SK-N-SH (cell line): ENCODE results near the gene MAP2K2.

Experiments used
- CTCF ChIP-seq: fragments of 200-600 bp; sonication (generic); IDR thresholded peaks from 2 replicates; pipeline ENCODE4 v1.6.1; 2017; ENCODE audit warnings: antibody characterized with exemption, mild to moderate bottlenecking, moderate library complexity
- MXI1 ChIP-seq: IDR thresholded peaks from 2 replicates; pipeline ENCODE4 v1.6.1; 2012; ENCODE audit warnings: mild to moderate bottlenecking, low read depth, low read length, improper control_type of control experiment
- RAD21 ChIP-seq: IDR thresholded peaks from 2 replicates; pipeline ENCODE4 v1.6.1; 2012; ENCODE audit warnings: mild to moderate bottlenecking, low read length
- TEAD4 ChIP-seq: IDR thresholded peaks from 2 replicates; pipeline ENCODE4 v1.4.0; 2012; ENCODE audit warnings: mild to moderate bottlenecking, borderline replicate concordance; ENCODE audit not compliant: insufficient read depth
- USF2 ChIP-seq: fragments of 150-350 bp; IDR thresholded peaks from 2 replicates; pipeline ENCODE4 v1.6.1; 2017; ENCODE audit warnings: antibody characterized with exemption, low read length, low read depth, borderline replicate concordance

GRCh38 chr19:4114181-4114580 is 9.7 kb downstream of the MAP2K2 start:
- TF ChIP-seq CTCF (no peak), TEAD4 (no peak), MXI1 (no peak), USF2 (no peak), RAD21 (no peak)
